OCI-LY7 (cell line): ENCODE data around the gene HOXC11.

Source experiments
- EZH2phosphoT487 ChIP-seq: fragments of 200-600 bp; sonication (generic); IDR thresholded peaks from 2 replicates; pipeline ENCODE4 v1.6.1; 2018; ENCODE audit warnings: low read depth, borderline replicate concordance, mild to moderate bottlenecking, mixed run types, antibody characterized with exemption, low read length, moderate library complexity, mixed read lengths
- TF ChIP-seq, protein P1 (sequence below): fragments of 200-600 bp; sonication (generic); conservative IDR thresholded peaks from 2 replicates; pipeline ENCODE4 v1.5.1; 2014; ENCODE audit warnings: mild to moderate bottlenecking, antibody characterized with exemption, low read length, moderate library complexity, mixed read lengths

- TF ChIP-seq, protein P1, sequence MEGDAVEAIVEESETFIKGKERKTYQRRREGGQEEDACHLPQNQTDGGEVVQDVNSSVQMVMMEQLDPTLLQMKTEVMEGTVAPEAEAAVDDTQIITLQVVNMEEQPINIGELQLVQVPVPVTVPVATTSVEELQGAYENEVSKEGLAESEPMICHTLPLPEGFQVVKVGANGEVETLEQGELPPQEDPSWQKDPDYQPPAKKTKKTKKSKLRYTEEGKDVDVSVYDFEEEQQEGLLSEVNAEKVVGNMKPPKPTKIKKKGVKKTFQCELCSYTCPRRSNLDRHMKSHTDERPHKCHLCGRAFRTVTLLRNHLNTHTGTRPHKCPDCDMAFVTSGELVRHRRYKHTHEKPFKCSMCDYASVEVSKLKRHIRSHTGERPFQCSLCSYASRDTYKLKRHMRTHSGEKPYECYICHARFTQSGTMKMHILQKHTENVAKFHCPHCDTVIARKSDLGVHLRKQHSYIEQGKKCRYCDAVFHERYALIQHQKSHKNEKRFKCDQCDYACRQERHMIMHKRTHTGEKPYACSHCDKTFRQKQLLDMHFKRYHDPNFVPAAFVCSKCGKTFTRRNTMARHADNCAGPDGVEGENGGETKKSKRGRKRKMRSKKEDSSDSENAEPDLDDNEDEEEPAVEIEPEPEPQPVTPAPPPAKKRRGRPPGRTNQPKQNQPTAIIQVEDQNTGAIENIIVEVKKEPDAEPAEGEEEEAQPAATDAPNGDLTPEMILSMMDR = no peak
- no peak for TF ChIP-seq EZH2phosphoT487
Observed at GRCh38 chr12:54019924-54020590, 47.1 kb downstream of the HOXC11 start.
